ENCODE results near the gene FLNB. TPM values are rescaled to one million over a fixed set of nuclear protein-coding genes. Genes with fewer than 3 reads are reported as not detected.

FLNB gene
- total and polyA plus RNA-seq, 2 of the 13 experiments (the other 11 are each of a cell fraction or from before 2014, with no cell fraction given): 106 to 130 TPM

DNA sequence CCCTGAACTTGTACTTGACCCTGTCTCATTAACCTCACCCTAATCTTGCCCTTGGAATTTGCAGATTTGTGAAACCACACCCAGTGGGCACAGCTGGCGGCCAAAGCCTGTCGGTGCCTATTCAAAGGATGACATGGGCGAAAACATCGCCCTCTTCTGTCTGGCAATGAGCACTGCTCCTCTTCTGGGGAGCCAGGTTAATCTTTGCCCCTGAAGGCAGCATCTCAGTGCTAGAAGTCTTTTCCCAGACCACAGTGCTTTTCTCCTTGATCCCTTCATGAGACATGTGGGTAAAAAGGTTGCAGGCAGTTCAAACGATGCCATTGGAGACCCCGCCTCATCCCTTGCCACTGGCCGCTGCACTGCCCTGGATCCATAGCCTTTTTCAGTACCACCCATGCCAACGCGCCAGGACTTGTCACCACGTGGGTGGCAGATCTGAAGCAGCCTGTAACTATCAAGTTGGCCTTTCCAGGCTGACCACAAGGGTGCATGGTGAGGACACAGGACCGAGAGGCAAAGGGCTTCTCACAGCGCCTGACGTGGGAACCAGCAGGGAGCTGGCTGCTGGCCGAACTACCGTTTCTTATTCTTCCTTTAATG is 209.1 kb downstream of the FLNB start (continued):
- peak; percentile 32; the same call in 1 of the 2 replicates for TF ChIP-seq NR2F6 (IDR thresholded peaks at IDR 0.05)
- TF ChIP-seq NR2F6 (CRISPR knock-in tag; IDR thresholded peaks at IDR 0.05): peak; percentile 58
- peak; percentile 28; the same call in 1 of the 2 replicates for TF ChIP-seq ZNF678 (CRISPR knock-in tag; IDR thresholded peaks at IDR 0.05)
- 0 out of 2 replicates have a peak, but pooled peaks have one; percentile 33 for TF ChIP-seq HOXA9 (CRISPR knock-in tag; IDR thresholded peaks at IDR 0.05; ENCODE audit: borderline replicate concordance)
- TF ChIP-seq TGIF2 (CRISPR knock-in tag; IDR thresholded peaks at IDR 0.05): peak; percentile 51
- peak; percentile 72; the same call in 1 of the 2 replicates for TF ChIP-seq ZNF556 (CRISPR knock-in tag; IDR thresholded peaks at IDR 0.05; ENCODE audit: borderline replicate concordance)
- TF ChIP-seq ZBTB2 (CRISPR knock-in tag; IDR thresholded peaks at IDR 0.05; ENCODE audit: low read depth): 0 out of 2 replicates have a peak, but pooled peaks have one; percentile 22
- no peak for TF ChIP-seq FOSL1 (CRISPR knock-in tag; IDR thresholded peaks at IDR 0.05; ENCODE audit: borderline replicate concordance)
- TF ChIP-seq, protein P1, sequence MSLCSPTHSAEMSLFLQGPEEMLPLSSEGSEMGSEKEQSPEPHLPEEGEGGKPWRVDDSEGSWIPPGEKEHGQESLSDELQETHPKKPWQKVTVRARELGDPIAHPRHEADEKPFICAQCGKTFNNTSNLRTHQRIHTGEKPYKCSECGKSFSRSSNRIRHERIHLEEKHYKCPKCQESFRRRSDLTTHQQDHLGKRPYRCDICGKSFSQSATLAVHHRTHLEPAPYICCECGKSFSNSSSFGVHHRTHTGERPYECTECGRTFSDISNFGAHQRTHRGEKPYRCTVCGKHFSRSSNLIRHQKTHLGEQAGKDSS (CRISPR knock-in tag; IDR thresholded peaks at IDR 0.05; ENCODE audit: borderline replicate concordance, low read depth): peak; percentile 84; the same call in 1 of the 2 replicates
- peak; percentile 90 for TF ChIP-seq ZNF891 (CRISPR knock-in tag; IDR thresholded peaks at IDR 0.05)
- TF ChIP-seq, protein P2, sequence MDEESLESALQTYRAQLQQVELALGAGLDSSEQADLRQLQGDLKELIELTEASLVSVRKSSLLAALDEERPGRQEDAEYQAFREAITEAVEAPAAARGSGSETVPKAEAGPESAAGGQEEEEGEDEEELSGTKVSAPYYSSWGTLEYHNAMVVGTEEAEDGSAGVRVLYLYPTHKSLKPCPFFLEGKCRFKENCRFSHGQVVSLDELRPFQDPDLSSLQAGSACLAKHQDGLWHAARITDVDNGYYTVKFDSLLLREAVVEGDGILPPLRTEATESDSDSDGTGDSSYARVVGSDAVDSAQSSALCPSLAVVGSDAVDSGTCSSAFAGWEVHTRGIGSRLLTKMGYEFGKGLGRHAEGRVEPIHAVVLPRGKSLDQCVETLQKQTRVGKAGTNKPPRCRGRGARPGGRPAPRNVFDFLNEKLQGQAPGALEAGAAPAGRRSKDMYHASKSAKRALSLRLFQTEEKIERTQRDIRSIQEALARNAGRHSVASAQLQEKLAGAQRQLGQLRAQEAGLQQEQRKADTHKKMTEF (CRISPR knock-in tag; IDR thresholded peaks at IDR 0.05): peak; percentile 62; the same call in 1 of the 2 replicates
- 0 out of 2 replicates have a peak, but pooled peaks have one; percentile 34 for TF ChIP-seq ZNF251 (CRISPR knock-in tag; IDR thresholded peaks at IDR 0.05)
- no peak for TF ChIP-seq AHDC1 (CRISPR knock-in tag; IDR thresholded peaks at IDR 0.05; ENCODE audit: borderline replicate concordance)
- no peak for TF ChIP-seq ZNF432 (CRISPR knock-in tag; IDR thresholded peaks at IDR 0.05; ENCODE audit: borderline replicate concordance)
- TF ChIP-seq ZNF547 (CRISPR knock-in tag; IDR thresholded peaks at IDR 0.05): peak; percentile 31; the same call in 1 of the 2 replicates
- peak; percentile 62; the same call in 1 of the 2 replicates for TF ChIP-seq ZNF761 (CRISPR knock-in tag; conservative IDR thresholded peaks at IDR 0.05)
- peak; percentile 69; the same call in 1 of the 2 replicates for TF ChIP-seq ZNF607 (CRISPR knock-in tag; IDR thresholded peaks at IDR 0.05; ENCODE audit: borderline replicate concordance)
- TF ChIP-seq ZNF580 (CRISPR knock-in tag; IDR thresholded peaks at IDR 0.05; ENCODE audit: borderline replicate concordance, low read depth): peak; percentile 83; the same call in 1 of the 2 replicates
